HG02610 (cell line): Measurements from ENCODE around the gene ITGAD.

ENCODE experiments used
- ATAC-seq: cut with Tn5 transposase; IDR thresholded peaks from one replicate; pipeline ENCODE4 v1.9.1; 2021; ENCODE audit warnings: mild to moderate bottlenecking, moderate library complexity; ENCODE audit not compliant: unreplicated experiment

ITGAD gene

DNA sequence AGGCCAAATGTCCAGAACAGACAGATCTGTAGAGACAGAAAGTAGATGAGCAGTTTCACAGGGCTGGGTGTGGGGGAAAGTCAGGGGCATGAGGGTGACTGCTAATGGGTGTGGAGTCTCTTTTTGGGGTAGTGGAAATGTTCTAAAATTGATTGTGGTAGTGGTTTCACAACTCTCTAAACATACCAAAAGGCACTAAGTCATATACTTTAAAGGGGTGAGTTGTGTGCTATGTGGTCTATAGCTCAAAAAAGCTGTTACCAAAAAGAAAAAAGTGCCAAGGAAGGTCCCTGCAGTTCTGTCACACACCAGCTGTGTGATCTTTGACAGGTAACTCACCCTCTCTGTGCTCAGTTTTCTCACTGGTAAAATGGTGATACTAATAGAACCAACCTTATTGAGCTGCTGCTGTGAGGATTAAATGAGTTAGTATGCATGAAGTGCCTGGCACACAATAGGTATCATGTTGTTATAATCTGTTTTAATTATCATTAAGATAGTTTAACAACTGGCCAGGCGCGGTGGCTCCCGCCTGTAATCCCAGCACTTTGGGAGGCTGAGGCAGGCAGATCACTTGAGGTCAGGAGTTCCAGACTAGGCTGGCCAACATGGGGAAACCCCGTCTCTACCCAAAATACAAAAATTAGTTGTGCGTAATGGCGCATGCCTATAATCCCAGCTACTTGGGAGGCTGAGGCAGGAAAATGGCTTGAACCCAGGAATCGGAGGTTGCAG is 27.8 kb upstream of the ITGAD start:
- ATAC-seq: peak; percentile 41

DNA sequence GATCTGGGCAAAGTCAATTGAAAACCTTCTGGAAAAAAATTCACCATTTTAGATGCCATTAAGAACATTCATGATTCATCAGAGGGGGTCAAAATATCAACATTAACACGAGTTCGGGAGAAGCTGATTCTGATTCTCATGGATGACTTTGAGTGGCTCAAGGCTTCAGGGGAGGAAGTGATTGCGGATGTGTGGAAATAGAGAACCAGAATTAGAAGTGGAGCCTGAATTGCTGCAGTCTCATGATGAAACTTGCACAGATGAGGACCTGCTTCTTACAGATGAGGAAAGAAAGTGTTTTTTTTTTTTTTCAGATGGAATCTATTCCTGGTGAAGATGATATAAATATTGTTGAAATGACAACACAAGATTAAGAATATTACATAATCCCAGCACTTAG is 25.3 kb upstream of the ITGAD start:
- no peak for ATAC-seq

DNA sequence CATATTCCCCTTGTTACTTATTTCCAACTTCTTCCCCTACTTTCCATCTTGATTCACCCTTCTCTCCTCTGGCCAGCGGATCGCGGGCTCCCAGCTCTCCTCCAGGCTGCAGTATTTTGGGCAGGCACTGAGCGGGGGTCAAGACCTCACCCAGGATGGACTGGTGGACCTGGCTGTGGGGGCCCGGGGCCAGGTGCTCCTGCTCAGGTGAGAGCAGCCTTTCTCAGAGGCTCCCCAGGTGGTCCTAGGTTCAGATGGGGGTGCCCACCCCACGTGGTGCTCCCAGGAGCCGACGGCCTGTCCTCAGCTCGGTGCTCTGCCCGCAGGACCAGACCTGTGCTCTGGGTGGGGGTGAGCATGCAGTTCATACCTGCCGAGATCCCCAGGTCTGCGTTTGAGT is 22.1 kb upstream of the ITGAD start:
- no peak for ATAC-seq

- no peak for ATAC-seq
These were observed 21.3 kb upstream of the ITGAD start for GRCh38 chr16:31371619-31372484.

DNA sequence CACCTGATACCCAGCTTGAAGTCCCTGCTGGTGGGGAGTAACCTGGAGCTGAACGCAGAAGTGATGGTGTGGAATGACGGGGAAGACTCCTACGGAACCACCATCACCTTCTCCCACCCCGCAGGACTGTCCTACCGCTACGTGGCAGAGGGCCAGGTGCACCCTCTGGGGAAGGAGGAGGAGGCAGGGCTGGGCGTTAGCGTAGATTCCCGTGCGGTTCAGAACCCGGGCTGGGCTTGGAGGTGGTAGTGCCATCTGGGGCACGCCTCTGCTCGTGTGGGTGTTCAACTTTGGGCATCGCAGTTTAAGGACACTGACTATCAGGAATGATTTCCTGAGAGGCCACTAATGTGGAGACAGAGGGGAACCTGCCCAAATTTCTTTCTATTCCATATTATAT is 19.9 kb upstream of the ITGAD start:
- ATAC-seq: no peak

DNA sequence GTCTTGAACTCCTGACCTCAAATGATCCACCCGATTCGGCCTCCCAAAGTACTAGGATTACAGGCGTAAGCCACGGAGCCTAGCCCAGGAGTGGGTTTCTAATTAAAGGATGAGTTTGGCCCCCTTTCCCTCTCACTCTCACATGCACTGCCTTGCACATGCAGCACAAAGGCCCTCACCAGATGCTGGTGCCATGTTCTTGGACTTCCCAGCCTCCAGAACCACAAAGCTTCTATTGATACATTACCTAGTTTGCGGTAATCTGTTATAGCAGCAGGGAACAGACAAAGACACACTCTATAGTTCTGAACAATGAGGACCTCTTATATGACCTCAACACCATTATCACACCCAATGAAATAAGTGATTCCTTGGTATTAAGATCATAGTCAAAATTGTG is 17.9 kb upstream of the ITGAD start:
- ATAC-seq: no peak

- ATAC-seq: no peak
These were observed 16.4 kb upstream of the ITGAD start for GRCh38 chr16:31376705-31377104.

DNA sequence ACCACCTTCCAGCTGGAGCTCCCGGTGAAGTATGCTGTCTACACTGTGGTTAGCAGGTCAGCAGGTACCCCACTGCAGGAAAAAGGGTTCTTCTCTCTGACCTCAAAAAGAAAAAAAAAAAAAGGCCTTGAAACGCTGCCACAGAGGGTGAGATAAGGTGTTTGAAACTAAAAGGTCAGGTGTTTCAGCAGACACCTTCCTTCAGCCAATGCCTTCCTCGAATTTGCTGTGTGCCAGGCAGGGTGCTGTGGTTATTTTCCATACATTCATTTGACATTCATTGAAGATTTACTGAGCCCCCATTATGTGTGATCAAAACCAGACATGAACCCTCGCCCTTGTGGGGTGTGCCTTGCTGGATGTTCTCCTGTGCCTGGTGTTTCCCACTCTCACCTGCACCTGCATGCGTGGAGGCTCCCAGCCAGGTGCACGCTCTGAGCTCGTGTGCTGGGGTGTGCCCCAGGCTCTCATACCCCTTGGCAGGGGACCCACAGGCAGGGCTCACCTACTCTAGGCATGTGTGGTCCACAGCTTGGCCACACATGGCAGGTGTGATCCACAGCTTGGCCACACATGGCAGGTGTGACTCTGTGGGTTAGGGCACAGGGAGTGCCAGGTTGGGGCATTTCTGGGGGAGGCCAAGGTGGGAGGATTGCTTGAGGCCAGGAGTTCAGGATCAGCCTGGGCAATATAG is 15.8 kb upstream of the ITGAD start:
- no peak for ATAC-seq

- no peak for ATAC-seq
These were observed 12.9 kb upstream of the ITGAD start for GRCh38 chr16:31380201-31380600.

DNA sequence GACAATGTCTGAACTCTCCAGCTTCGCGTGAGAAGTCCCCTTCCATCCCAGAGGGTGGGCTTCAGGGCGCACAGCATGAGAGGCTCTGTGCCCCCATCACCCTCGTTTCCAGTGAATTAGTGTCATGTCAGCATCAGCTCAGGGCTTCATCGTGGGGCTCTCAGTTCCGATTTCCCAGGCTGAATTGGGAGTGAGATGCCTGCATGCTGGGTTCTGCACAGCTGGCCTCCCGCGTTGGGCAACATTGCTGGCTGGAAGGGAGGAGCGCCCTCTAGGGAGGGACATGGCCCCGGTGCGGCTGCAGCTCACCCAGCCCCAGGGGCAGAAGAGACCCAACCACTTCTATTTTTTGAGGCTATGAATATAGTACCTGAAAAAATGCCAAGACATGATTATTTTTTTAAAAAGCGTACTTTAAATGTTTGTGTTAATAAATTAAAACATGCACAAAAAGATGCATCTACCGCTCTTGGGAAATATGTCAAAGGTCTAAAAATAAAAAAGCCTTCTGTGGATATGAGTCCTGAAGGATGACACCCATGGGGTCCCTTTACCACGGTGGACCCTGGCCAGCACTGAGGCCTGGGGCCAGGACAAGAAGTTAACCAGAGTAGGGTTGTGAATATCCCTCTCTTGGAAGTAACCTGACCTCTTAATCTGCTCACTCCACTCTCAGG is 10.5 kb upstream of the ITGAD start:
- ATAC-seq: no peak

- no peak for ATAC-seq
These were observed 7.5 kb upstream of the ITGAD start for GRCh38 chr16:31385680-31386079.

GRCh38 chr16:31386157-31386984 is 6.8 kb upstream of the ITGAD start:
- no peak for ATAC-seq

DNA sequence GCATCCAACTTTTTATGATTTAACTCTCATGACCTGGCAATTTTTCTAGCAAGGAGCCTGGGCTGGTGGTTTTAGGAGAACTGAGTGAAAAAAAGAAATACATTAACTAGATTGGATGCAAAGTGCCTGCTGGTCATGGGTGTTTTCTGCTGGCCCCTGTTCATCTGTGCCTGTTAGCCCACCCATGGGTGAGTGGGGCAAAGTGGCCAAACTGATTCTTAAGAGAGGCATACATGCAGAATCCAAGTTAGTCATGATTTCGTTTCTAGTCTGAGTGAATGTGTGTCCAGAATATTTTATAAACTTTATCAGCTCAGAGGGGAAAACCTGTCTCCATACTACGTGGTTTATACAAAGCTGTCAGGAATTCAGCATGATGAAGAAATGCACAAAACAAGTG is 4.6 kb upstream of the ITGAD start:
- no peak for ATAC-seq

DNA sequence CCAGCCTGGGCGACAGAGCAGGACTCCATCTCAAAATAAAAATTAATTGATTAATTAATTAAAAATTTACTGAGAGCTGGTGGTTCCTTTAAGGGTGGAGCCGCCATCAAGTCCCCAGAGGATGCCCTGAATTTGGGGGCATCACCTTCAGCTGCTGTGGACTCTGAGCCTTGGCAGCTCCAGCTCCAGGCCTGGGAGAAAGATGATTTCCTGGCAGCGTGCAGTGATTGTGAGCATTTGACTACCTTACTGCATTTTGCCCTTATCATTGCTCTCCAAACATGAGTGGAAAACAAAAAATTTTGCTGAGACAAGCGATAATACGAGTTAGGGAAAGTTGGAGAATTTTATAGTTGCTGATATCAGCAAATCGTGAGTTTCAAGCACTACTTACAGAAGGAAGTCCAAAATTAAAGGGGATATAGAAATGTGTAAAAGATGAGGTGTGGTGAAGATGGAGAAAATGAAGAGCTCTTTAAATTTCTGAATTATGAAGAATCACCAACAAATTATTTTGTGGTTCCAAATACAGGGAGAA is 2.6 kb upstream of the ITGAD start:
- ATAC-seq: no peak

DNA sequence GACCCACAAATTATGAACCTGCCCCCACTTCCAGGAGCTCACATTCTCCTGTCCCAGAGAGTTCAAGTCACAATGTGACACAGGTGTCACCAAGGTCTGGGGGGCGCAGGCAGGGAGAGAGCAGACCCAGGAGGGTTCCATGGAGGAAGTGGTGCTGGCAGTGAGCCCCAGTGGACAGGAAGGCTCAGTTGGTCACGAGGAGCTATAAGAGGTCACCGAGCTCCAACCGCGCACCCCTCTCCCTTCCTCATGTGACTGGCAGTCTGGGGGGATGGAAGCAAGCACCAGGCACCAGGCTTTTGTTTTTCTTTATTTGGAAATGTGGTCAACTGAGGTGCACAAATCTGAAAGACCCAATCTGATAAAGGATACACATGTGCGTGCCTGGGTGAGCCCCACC is 2.5 kb downstream of the ITGAD start:
- no peak for ATAC-seq

GRCh38 chr16:31397096-31397660 is 4.0 kb downstream of the ITGAD start:
- no peak for ATAC-seq

GRCh38 chr16:31397701-31398100 is 4.6 kb downstream of the ITGAD start:
- no peak for ATAC-seq

DNA sequence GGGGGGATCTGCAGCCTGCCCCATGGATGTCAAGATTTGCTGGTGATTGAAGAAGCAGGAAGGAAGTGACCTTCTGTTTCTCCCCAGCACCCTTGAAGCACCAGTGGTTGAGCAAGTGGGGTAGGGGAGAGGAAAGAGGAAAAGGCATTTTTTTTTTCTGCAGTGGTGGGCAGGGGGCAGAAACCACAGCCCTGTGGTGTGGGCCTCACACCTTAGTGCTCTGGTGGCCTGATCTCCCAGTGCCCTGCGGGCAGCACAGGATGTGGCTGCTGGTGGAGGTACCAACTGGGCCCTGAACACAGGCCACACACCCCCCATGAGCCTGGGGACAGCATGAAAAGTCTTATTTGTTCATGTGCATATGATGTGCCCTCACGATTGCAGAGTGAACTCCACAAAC is 7.1 kb downstream of the ITGAD start:
- ATAC-seq: no peak

- ATAC-seq: no peak
These were observed 8.3 kb downstream of the ITGAD start for GRCh38 chr16:31401436-31401835.

- no peak for ATAC-seq
These were observed 9.6 kb downstream of the ITGAD start for GRCh38 chr16:31402687-31403086.
